ENCODE results near the gene NEK10. TPM values are rescaled to one million over a fixed set of nuclear protein-coding genes. Genes with fewer than 3 reads are reported as not detected.
"Not testable (repeated sequence)": the region's sequence is repeated elsewhere in the genome, so short reads cannot be mapped to it uniquely, and the experiment has no call there.

Gene NEK10
- total RNA-seq, 1 donor from 2014 or later, result 7.3 TPM

GRCh38 chr3:27293939-27294338, 75.2 kb downstream of the NEK10 start:
- no peaks in the 10 kb centered on the region for H3K27me3 Mint-ChIP-seq (ENCODE audit: low read depth)
- no peak overlapping the region for H3K4me3 Mint-ChIP-seq (ENCODE audit: unreplicated experiment)
- TF ChIP-seq, protein P1, sequence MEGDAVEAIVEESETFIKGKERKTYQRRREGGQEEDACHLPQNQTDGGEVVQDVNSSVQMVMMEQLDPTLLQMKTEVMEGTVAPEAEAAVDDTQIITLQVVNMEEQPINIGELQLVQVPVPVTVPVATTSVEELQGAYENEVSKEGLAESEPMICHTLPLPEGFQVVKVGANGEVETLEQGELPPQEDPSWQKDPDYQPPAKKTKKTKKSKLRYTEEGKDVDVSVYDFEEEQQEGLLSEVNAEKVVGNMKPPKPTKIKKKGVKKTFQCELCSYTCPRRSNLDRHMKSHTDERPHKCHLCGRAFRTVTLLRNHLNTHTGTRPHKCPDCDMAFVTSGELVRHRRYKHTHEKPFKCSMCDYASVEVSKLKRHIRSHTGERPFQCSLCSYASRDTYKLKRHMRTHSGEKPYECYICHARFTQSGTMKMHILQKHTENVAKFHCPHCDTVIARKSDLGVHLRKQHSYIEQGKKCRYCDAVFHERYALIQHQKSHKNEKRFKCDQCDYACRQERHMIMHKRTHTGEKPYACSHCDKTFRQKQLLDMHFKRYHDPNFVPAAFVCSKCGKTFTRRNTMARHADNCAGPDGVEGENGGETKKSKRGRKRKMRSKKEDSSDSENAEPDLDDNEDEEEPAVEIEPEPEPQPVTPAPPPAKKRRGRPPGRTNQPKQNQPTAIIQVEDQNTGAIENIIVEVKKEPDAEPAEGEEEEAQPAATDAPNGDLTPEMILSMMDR (IDR thresholded peaks at IDR 0.05), result no peak
- peaks cover 5% of the 10 kb centered on the region for H3K9me3 Mint-ChIP-seq (ENCODE audit: low read depth)
- no peak for DNase-seq (ENCODE audit: low spot score)
- peaks cover 34% of the 10 kb centered on the region for H3K4me1 Mint-ChIP-seq (ENCODE audit: low read depth)
- H3K27ac Mint-ChIP-seq (ENCODE audit: unreplicated experiment), result peak overlapping the region; percentile 10
- peaks cover 21% of the 10 kb centered on the region for H3K36me3 Mint-ChIP-seq (ENCODE audit: low read depth)

GRCh38 chr3:27290760-27291159, 78.4 kb downstream of the NEK10 start:
- H3K27ac Mint-ChIP-seq (ENCODE audit: unreplicated experiment), result no peak overlapping the region
- no peak for DNase-seq (ENCODE audit: low spot score)

GRCh38 chr3:27289769-27290413, 79.3 kb downstream of the NEK10 start:
- peaks cover 14% of the 10 kb centered on the region for H3K36me3 Mint-ChIP-seq (ENCODE audit: low read depth)
- H3K4me1 Mint-ChIP-seq (ENCODE audit: low read depth), result peaks cover 31% of the 10 kb centered on the region
- no peaks in the 10 kb centered on the region for H3K27me3 Mint-ChIP-seq (ENCODE audit: low read depth)
- TF ChIP-seq, protein P1 (IDR thresholded peaks at IDR 0.05), result no peak
- no peaks in the 10 kb centered on the region for H3K9me3 Mint-ChIP-seq (ENCODE audit: low read depth)
- DNase-seq (ENCODE audit: low spot score), result no peak
- no peak overlapping the region for H3K27ac Mint-ChIP-seq (ENCODE audit: unreplicated experiment)
- no peak overlapping the region for H3K4me3 Mint-ChIP-seq (ENCODE audit: unreplicated experiment)

More at GRCh38 chr3:27290760-27291159, 78.4 kb downstream of the NEK10 start:
- Mint-ChIP-seq H3K9me3 (ENCODE audit: low read depth) (no peaks in the 10 kb centered on the region), H3K4me1 (ENCODE audit: low read depth) (peaks cover 34% of the 10 kb centered on the region), H3K27me3 (ENCODE audit: low read depth) (no peaks in the 10 kb centered on the region), H3K4me3 (ENCODE audit: unreplicated experiment) (no peak overlapping the region), H3K36me3 (ENCODE audit: low read depth) (peaks cover 16% of the 10 kb centered on the region)
- TF ChIP-seq, protein P1 (IDR thresholded peaks at IDR 0.05), result no peak

GRCh38 chr3:27287052-27287451, 82.1 kb downstream of the NEK10 start:
- Mint-ChIP-seq H3K36me3 (ENCODE audit: low read depth) (peaks cover 11% of the 10 kb centered on the region), H3K27ac (ENCODE audit: unreplicated experiment) (no peak overlapping the region), H3K27me3 (ENCODE audit: low read depth) (no peaks in the 10 kb centered on the region), H3K9me3 (ENCODE audit: low read depth) (no peaks in the 10 kb centered on the region), H3K4me3 (ENCODE audit: unreplicated experiment) (no peak overlapping the region), H3K4me1 (ENCODE audit: low read depth) (peaks cover 14% of the 10 kb centered on the region)
- no peak for DNase-seq (ENCODE audit: low spot score)
- TF ChIP-seq, protein P1 (IDR thresholded peaks at IDR 0.05), result no peak

GRCh38 chr3:27286467-27286866, 82.7 kb downstream of the NEK10 start:
- H3K36me3 Mint-ChIP-seq (ENCODE audit: low read depth), result peaks cover 15% of the 10 kb centered on the region

DNA sequence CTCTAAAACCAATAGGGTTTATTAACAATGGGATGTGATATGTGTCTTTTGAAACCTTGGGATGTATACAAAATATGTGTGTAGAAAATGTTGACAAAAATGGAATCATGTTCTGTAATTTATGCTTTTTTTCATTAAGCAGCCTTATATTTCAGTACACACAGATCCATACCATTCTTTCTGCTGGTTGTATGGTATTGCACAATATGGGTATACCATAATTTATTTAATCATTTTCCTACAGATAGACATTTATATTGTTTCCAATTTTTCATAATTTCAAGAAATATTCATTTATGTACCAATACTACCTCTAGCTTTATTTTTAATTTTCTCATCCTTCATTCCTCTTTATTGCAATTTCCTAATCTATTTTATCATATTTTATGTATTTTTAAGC, 83.5 kb downstream of the NEK10 start:
- Mint-ChIP-seq H3K4me1 (ENCODE audit: low read depth) (peaks cover 10% of the 10 kb centered on the region), H3K4me3 (ENCODE audit: unreplicated experiment) (no peak overlapping the region)
- TF ChIP-seq, protein P1 (IDR thresholded peaks at IDR 0.05), result no peak

More at GRCh38 chr3:27286467-27286866, 82.7 kb downstream of the NEK10 start:
- peaks cover 14% of the 10 kb centered on the region for H3K4me1 Mint-ChIP-seq (ENCODE audit: low read depth)
- H3K4me3 Mint-ChIP-seq (ENCODE audit: unreplicated experiment); H3K27me3 Mint-ChIP-seq (ENCODE audit: low read depth); H3K27ac Mint-ChIP-seq (ENCODE audit: unreplicated experiment); H3K9me3 Mint-ChIP-seq (ENCODE audit: low read depth); DNase-seq (ENCODE audit: low spot score): not testable (repeated sequence)

More for the DNA sequence above, 83.5 kb downstream of the NEK10 start:
- peaks cover 17% of the 10 kb centered on the region for H3K36me3 Mint-ChIP-seq (ENCODE audit: low read depth)
- H3K27me3 Mint-ChIP-seq (ENCODE audit: low read depth), result no peaks in the 10 kb centered on the region
- DNase-seq (ENCODE audit: low spot score), result no peak
- no peak overlapping the region for H3K27ac Mint-ChIP-seq (ENCODE audit: unreplicated experiment)
- no peaks in the 10 kb centered on the region for H3K9me3 Mint-ChIP-seq (ENCODE audit: low read depth)

Data from chondrocyte (in vitro differentiated cells).